Mammary epithelial cell (primary cell): Measurements from ENCODE around the gene CDH13.

Experiments used
- CTCF ChIP-seq, 2 donors: IDR thresholded peaks in 1 of 2; conservative IDR thresholded peaks in 1 of 2; 2 replicates each; pipeline ENCODE4 v1.5.1; 2011 to 2012; ENCODE audit warnings: inconsistent platforms in 2 of 2, low read length in 2 of 2, mild to moderate bottlenecking in 2 of 2, control low read depth in 1 of 2, low read depth in 1 of 2; ENCODE audit not compliant: insufficient read depth in 1 of 2; ENCODE audit errors: extremely low read depth in 1 of 2
- EZH2 ChIP-seq: IDR thresholded peaks from 2 replicates; pipeline ENCODE4 v1.6.1; 2012; ENCODE audit warnings: low read length, inconsistent platforms, borderline replicate concordance

GRCh38 chr16:82652826-82653225 is 26.1 kb downstream of the CDH13 start:
- TF ChIP-seq EZH2 (no peak), CTCF (conservative IDR thresholded peaks at IDR 0.05 in 1 of 2, IDR thresholded peaks at IDR 0.05 in 1 of 2; ENCODE audit: extremely low read depth in 1 of 2, insufficient read depth in 1 of 2, low read depth in 1 of 2, low read length in 2 of 2) (no peak)
